T-helper 1 cell (primary cell): Measurements from ENCODE around the gene ZDHHC11B.
A peak's percentile ranks its signal among the peaks of the same experiment; 100 is the strongest.
"Not testable (repeated sequence)": the region's sequence is repeated elsewhere in the genome, so short reads cannot be mapped to it uniquely, and the experiment has no call there.

Source experiments
- DNase-seq, 5 donors: peaks; one replicate each; pipeline ENCODE4 v3.0.0-alpha.2; 2012 to 2020

The ZDHHC11B gene

DNA sequence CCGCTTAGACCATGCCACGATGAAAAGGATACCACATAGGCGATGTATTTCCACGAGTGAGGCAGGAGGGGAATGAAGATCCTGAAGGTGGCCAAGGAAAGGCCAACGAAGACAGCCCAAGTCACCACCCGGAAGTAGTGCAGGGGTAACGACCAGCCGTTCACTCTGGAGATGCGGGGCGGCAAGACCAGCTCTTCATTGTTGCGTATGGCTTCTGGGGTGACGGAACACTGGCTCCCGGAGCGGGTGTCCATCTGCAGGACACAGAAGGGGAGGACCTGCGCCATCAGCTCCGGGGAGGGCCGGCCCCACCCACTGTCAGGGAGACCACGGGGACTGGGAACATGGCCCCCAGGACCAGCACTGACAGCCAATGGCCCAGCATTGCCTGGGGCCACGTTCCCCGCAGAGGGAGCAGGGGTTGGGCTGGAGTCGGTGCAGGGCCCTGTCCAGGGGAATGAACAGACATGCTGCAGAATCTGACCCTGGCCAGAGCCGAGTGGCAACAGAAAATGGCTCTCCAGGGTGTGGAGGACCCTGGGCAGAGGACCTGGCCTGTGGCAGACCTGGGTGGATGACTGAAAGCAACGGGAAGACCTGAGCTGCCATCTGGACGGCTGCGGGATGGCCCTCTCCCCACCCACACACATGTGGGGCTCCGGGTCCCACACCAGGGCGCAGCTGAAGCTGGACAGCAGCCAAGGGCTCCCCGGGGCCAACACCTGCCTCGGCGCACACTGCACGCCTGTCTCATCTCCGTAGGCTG is 17.7 kb downstream of the ZDHHC11B start:
- no peak for DNase-seq

DNA sequence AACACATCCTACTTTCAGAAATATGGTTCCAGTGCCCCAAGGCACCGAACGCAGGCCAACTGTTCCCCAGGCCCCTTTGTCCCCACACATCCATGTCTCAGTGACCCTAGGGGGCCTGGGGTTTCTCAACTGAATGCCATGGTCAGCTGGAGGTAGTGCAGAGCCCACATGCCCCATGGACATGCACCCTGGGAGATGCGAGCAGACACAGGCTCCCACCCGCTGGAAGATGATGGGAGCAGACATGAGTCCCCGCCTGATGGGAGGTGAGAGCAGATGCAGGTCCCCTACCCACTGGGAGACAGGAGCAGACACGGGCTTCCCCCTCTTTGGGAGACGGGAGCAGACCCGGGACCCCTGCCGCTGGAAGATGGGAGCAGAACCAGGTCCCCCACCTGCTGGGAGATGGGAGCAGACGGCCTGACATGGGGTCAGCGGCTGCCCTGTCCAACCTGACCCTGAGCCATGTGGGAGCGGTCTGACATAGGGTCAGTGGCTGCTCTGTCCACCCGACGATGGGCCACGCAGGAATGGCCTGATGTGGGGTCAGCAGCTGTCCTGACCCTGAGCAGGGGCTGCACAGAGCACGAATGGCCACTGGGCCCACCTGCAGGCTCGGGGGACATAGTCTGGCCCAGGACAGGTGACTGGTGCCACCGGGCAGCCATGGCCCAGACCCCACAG is 18.4 kb downstream of the ZDHHC11B start:
- no peak for DNase-seq

DNA sequence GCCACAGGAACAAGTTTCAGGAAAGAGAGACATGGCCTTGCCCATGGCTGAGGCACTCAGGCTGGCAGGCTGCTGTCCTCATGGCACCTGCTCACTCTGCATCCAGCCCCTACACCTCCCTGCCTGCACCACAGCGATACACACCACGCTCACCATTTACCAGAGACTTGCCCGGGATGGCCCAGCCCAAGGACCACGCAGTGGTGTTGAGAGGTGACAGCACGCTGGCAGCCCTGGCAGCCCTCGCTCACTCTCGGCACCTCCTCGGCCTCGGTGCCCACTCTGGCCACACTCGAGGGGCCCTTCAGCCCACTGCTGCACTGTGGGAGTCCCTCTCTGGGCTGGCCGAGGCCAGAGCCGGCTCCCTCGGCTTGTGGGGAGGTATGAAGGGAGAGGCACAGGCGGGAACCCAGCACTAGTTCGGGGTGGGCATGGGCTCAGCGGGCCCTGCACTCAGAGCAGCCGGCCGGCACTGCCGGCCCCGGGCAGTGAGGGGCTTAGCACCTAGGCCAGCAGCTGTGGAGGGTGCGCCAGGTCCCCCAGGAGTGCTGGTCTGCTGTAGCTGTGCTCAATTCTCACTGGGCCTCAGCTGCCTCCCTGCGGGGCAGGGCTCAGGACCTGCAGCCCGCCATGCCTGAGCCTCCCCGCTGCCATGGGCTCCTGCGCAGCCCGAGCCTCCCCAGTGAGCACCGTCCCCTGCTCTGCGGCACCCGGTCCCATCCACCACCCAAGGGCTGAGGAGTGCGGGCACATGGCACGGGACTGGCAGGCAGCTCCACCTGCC is 20.3 kb downstream of the ZDHHC11B start:
- DNase-seq = no peak

DNA sequence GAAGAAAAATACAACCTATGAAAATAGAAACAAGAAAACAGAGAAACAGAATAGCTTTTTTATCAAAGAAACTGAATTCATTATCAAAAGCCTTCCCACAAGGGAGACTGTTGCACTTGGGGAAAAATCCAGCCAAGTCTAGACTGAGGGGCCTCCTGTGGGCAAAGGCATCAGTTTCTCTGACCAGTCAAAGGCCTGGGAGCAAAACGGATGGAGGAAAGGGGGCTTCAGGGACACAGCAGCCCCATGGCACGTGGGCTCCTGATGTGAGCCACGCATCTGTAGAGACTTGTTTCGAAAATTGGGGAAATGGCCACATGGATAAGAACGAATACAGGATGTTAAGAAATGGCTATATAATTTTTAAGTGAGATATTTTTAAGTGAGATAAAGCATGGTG is 21.1 kb downstream of the ZDHHC11B start:
- DNase-seq = no peak

DNA sequence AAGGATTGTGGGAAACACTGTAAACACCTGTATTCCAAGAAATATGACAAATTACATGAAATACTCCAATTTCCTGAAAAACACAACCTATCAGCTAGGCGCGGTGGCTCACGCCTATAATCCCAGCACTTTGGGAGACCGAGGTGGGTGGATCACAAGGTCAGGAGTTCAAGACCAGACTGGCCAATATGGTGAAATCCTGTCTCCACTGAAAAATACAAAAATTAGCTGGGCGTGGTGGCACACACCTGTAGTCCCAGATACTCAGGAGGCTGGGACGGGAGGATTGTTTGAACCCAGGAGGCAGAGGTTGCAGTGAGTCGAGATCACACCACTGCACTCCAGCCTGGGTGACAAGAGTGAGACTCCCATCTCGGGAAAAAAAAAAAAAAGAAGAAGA is 21.5 kb downstream of the ZDHHC11B start:
- not testable (repeated sequence) for DNase-seq

DNA sequence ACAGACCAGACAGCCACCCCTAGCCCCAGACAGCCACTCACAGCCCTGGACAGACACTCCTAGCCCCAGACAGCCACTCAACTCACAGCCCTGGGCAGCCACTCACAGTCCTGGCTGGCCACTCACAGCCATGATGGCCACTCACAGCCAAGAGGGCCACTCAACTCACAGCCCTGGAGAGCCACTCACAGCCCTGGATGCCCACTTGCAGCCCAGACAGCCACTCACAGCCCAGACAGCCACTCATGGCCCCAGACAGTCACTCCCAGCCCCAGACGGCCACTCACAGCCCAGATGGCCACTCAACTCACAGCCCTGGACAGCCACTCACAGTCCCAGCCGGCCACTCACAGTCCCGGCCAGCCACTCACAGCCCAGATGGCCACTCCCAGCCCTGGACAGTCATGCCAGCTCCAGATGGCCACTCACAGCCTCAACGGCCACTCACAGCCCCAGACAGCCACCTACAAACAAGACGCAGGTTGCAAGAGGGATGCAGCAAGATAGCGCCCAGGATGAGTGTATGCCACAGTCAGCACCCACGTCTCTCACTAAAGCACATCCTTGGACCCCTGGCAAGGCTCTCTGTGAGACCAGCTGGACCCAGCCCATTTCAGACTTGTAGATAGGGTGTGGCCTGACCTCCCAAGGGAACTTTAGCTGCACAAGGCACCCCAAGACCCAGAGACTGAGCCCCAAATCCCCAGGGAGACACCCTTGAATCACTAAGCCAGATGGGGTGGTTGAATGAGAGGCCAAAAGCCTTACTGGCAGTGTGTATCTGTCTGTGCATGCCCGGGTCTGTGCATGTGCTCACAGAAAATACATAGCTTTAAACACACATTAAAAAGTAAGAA is 22.4 kb downstream of the ZDHHC11B start:
- DNase-seq = no peak

DNA sequence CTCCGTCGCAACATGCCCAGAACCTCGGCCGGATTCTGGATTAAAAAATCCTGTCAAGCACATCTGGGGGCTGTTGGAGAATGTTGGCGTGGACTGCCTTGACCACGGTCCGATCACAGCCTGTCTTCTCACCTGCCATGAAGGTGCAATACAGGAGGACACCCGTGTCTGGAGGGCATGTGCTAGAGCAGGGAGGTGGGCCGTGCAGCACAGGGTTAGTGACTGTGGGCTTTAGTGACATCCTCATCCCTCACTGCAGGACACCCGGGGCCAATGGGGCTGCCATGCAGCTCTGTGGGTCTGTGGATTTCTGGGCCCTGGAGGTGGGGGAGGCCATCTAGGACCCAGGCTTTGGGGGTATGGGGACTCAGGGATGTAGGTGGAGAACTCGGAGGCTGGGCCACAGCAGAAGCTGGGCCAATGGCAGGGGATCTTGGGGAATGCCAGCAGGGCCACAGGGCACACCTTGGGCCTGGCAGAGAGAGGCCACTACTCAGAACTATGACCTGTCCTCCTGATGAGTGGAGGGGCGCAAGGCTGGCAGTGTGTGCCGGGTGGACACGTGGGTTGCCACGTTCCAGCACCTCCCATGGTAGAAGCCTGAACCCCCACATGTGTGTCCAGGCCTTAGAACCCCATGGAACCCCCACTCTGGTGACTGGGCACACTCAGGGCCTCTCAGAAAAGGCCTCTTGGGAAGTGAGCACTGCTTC is 23.3 kb downstream of the ZDHHC11B start:
- no peak for DNase-seq

DNA sequence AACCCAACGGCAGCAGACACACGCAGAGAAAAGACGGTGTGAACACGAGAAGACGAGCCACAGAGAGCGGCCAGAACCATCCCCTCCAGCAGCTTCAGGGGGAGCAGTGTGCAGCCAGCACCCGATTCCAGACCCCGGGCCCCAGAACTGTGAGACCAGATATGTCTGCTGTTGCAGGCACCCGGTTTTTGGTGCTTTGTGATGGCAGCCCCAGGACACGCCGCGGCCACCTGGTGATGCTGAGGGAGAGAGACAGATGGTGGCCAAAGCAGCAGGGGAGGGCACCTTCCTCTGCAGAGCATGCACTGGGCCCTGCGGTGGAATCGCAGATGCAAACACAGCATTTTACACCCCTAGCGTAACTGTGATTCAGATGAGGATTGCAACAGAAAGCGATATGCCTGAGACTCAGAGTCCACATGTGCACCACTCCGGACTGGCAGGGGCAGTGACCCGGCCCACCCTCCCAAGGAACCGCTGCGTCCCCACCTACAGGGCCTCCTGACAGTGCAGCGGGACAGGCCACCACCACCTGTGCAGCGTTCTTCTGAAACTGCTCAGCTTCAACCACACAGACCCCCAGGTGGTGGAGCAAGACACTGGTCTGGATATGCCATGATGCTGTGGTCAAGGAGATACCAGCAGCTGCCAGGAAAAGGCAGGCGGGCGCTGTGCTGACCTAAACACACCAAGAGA is 24.0 kb downstream of the ZDHHC11B start:
- no peak for DNase-seq

DNA sequence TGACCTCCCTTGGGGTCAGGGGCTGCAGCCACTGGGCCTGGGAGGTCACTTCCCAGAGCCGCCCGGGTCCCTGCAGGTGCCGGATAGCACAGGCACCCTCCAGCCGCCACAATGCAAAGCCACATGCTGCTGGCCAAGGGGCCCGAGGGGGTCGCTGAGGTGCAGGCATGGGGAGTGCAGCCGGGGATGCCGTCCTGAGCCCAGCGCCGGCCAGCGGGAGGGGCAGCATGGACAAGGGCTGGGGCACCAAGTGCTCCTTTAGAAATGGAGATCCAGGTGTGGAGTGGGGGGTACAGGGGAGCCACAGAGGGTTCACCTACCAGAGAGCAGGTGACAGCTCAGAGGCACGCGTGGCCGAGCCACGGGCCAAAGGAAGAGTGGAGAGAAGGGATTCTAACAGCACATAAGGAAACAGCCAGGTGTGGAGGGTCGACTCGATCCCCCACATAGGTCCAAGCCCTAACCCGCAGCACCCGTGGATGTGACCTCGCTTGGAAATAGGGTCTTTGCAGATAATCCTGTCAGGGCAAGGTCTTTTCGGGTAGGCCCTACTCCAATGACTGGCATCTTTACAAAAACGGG is 24.7 kb downstream of the ZDHHC11B start:
- DNase-seq = no peak

DNA sequence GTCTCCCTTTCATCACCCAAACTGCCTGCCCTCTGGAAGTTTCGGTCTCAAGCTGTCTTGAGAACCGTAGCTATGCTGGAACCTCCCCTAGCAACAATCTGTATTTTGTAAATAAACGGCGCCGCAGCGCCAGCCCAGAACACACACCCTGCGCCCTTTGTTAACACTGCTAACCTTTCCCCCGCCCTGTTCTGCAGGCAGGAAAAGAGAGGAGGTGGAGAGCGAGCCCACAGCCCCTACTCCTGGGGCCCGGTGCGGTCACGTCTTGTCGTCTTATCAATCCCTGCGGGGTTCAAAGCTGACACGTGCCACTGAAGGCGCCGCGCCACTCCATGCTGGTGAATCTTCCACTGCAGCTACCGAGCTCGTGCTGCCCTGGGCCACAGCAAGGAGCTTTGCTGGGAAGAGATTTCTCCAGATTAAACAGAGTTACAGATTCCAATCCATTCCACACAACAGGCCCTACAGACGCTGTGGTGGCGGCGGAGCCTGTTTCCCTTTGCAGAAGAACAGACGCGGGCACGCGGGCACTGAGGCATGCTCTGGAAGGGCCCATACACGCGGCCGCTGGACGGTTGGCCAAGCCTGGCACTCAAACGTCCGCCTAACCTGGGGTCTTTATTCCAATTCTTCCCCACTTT is 25.3 kb downstream of the ZDHHC11B start:
- peak in 4 of 5 donors; percentile 40 to 72 (median 64) for DNase-seq

DNA sequence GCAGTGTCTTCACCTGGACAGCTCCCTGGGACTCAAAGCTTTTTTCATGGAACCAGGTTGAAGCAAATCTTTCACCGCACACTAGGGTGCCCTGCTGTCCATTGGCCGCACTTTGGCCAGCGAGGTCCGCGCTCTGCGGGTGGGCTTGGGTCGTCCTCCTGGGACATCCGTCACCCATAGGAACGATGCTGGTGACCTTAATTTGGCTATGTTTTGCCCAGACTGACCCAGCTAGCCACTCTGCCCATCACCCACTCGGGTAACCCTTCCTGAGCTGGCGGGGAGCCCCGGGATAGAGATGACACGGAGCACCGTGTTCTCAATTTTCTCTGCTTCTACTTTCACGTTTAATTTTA is 25.9 kb downstream of the ZDHHC11B start:
- DNase-seq = no peak

DNA sequence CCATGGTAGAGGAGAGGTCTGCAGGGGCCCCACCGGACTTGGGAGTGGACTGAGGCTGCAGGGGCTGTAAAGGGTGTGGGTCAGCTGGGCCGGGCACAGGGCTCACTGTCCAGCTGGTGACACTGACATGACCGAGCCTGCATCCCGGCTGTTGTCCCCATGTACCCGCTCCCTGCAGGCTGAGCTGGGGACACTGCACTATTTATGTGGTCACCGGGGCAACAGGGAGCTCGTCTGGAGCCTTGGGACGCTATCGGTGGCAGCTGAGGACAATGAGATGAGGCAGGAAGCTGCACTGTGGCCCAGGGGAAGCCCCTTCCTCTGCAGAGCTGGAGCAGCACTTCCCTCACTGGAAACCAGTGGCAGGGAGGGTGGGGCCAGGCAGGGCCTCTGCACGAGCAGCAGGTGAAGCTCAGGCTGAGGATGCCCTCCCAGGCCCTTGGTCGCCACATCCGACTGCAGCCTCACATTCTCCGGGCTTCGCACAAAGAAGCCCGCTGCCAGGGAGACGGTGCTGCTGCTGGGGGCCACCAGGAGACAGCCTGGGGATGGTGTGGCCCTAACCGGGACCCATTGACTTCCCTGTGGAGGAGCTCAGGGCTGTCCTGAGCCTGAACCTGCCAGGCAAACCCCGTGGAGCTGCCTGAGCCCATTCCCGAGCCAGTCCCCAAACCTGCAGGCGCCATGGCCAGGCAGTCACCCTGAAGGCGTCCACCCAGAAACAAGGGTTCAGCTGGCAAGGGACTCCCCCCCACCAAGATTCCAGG is 26.4 kb downstream of the ZDHHC11B start:
- DNase-seq = peak in 2 of 5 donors; percentile 30 to 32

DNA sequence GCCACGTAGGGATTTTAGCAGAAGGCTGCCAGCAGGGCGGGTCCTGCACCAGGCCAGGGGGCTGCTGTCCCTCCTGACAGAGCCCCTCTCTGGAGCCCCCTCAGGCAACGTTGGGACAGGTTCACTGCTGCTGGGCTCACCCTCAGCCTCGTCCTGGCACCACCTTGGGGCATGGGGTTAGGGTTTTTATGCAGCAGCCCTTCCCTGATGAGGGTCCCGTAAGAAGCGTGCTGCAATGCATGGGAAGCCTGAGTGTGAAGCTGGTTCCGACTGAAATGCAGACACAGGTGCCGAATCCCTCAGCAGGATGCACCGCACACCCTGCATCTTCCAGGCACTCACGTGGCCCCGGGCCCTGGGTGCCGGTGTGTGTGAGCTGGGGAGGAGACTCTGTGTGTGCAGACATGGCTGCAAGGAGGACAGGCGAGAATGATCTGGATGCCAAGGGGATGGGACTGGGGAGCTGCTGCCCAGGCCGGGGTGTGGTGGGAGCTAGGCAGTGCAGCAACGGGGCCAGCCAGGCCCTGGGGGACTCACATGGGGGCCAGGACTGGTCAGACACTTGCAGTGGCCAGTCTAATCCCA is 27.1 kb downstream of the ZDHHC11B start:
- DNase-seq = no peak

DNA sequence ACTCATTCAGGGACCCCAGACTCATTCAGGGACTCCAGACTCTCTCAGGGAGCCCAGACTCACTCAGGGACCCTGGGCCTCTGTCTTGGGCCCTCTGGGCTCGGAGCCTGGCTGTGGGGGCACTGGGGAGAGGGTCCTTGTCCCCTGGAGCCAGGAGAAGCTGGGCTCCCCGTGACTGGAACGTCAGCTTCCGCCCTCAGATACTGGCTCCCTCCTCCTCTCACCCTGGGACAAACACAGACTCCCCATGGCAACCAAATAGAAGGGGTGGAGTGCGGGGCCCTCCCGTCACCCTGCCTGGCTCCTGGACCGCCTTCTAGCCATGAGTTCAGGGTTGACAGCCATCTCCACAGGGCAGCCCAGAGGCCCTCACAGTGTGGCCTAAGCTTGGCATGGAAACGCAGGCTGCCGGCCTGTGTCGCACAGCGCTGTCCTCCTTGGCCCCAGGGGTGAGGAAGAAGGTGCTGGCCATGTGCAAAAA is 27.6 kb downstream of the ZDHHC11B start:
- no peak for DNase-seq

DNA sequence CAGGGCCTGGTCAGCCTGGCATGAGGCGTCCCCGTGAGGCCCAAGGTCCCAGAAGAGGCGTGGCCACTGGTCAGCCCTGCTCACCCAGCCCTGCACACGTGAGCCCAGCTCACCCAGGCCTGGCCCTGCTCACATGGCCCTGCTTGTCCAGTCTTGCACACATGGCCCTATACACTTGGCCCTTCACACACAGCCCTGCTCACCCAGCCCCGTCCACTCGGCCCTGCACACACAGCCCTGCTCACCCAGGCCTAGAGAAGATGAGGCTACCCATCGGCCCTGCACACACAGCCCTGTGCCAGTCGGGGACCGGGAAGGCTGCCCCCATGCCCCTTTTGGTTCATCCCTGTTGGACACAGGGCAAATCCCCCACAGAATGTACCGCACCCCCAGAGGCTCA is 28.4 kb downstream of the ZDHHC11B start:
- no peak for DNase-seq

DNA sequence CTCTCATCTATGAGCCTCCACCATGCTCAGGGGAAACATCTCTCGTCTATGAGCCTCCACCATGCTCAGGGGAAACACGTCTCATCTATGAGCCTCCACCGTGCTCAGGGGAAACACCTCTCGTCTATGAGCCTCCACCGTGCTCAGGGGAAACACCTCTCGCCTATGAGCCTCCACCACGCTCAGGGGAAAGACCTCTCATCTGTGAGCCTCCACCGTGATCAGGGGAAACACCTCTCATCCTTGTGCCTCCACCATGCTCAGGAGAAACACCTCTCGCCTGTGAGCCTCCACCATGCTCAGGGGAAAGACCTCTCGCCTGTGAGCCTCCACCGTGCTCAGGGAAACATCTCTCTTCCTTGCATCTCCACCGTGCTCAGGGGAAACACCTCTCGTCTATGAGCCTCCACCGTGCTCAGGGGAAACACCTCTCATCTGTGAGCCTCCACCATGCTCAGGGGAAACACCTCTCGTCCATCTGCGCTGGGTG is 30.3 kb downstream of the ZDHHC11B start:
- DNase-seq = peak in 1 of 5 donors; percentile 48

DNA sequence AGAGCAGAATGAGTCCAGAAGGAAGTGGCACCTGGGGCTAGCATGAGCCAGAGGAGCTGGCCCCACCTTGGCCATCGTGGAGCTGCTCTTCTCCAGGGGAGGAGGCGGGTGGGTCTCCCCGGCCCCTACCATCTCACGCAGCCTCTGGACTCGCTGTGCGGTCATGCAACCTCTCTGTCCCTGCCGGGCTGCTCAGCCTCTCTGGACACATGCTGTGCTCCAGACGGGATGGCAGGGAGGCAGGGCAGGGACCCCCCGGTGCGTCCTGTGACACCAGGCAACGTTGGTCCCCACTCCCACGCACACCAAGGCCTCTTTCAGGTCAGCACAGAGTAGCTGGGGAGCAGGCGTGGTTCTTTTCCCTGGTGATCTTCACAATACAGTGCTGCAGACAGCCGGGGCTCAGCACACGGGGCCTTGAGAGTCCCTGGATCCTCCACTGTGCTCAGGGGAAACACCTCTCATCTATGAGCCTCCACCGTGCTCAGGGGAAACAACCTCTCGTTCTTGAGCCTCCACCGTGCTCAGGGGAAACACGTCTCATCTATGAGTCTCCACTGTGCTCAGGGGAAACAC is 30.9 kb downstream of the ZDHHC11B start:
- DNase-seq = not testable (repeated sequence)

DNA sequence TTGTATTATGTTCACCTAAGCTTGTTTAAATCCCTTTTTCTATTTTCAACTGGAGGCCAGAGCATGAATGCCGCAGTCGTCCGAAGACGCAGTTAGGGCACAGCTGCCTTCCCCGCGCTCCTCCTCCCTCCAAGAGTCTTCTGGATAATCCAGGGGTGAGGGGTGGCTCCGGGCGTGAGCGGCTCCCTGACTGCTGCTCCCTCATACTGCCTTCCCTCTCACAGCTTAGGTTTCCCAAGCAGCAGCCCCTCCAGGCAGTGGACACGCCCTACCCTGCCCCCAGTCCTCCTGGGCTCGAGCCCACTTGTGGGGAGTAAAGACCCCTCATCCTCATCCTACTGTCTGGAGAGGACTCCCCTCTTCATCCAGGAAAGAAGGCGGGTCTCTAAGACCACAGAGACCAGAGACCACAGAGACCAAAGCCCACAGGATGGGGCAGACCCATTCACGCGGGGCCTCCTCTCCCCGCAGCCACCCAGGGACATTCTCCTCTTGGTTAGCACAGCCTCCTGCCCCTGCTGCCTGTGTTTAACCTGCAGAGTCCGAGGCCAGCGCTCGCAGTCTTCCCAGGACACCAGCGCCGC is 31.9 kb downstream of the ZDHHC11B start:
- not testable (repeated sequence) for DNase-seq
